ENCODE data around the gene CPM.
"Not testable (repeated sequence)": the region's sequence is repeated elsewhere in the genome, so short reads cannot be mapped to it uniquely, and the experiment has no call there.

DNA sequence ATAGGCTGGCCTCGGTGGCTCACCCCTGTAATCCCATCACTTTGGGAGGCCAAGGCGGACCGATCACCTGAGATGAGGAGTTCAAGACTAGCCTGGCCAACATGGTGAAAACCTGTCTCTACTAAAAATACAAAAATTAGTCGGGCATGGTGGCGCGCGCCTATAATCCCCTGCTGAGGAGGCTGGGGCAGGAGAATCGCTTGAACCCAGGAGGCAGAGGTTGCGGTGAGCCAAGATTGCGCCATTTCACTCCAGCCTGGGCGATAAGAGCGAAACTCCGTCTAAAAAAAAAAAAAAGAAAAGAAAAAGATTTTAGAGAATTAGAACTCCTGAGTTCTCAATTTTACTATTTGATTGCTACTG, 123.0 kb downstream of the CPM start:
- TF ChIP-seq CTCF (IDR thresholded peaks at IDR 0.05 in 8 of 11, conservative IDR thresholded peaks at IDR 0.05 in 3 of 11); POLR2A (IDR thresholded peaks at IDR 0.05): not testable (repeated sequence)
